ENCODE data around the gene RBMS1. TPM values are rescaled to one million over a fixed set of nuclear protein-coding genes. Genes with fewer than 3 reads are reported as not detected.

RBMS1 gene
- total RNA-seq, 1 experiment from 2014 or later = 86.6 TPM

DNA sequence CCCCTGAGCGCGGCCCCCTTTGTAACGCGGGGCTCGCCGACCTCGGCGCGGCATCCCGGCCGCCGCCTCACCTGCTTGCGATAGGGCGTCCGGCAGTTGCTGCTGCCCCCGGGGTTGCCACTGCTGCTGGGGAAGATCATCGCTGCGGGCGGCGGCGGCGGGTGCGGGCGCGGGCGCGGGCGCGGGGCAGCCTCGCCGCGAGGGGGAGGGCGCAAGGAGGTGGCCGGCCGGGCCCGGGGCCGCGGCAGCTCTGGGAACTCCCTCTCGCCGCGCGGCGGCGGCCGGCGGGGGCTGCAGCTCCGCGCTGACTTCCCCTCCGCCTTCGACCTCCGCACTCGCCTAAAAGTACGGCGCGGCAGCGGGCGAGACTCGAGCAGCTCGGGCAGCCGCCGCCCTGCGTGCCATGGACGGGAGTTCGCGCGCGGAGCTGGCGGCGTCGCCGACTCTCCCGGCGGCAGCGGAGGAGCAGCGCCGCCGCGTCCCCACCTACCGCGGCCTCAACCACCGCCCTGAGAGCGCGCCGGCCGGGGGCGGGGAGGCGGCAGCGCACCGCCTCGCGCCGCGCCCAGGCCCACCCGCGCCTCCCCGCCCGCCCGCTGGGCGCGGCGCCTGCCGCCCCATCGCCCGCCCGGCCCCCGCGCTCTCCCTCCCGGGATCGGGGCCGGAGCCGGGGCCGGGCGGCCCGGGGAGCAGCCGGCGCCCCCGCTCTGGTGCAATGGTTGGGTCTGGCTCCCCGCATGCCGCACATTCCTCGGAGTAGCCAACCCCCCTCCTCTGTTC lies 86.0 kb downstream of the RBMS1 start:
- peak; percentile 52 to 60 for DNase-seq
- Histone ChIP-seq H3K9me3 (replicated peaks) (no peaks in the 10 kb centered on the region), H3K4me3 (peak overlapping the region; percentile 98), H3K36me3 (no peaks in the 10 kb centered on the region), H3K4me1 (peaks cover 28% of the 10 kb centered on the region), H3K27me3 (no peaks in the 10 kb centered on the region), H3K27ac (peak overlapping the region; percentile 93)

DNA sequence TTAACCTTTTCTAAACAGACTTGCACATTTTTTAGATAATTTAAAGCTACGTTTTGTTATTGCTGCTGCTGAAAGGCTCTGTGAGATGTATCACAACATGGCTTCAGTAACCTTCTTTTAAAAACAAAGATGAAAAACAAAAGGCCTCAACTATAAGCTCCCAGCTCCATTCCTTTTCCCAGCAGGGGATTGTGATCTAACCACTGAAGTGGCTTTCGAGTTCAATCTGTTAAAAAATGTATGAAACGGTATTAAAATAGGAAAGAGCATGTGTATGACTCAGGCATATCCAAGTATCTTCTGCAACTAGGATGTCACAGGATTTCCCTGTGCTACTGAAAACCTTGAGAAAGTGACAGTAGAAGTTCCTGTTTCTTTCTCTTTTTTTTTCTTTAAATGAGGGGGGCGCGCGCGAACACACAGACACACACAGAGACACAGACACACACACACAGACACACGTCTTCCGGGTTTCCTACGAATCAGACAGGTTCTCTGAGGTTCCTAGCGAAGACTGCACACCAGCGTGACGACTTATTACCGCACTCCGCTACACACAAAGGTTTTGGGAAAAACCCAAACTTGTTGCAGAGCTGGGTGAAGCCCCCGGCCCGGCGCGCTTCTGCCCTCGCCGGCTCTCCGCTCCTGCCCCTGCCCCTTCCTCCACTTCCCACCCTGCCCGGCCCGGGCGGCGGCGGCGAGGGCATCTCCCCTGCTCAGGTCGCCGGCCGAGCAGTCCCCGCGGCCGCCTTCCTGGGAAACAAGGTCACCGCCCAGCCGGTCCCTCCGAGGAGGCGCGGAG lies 86.8 kb downstream of the RBMS1 start:
- H3K36me3 ChIP-seq = no peaks in the 10 kb centered on the region
- DNase-seq = peak; percentile 62 to 76
- peak overlapping the region; percentile 98 for H3K4me3 ChIP-seq
- H3K27me3 ChIP-seq = no peaks in the 10 kb centered on the region
- no peaks in the 10 kb centered on the region for H3K9me3 ChIP-seq (replicated peaks)
- H3K4me1 ChIP-seq = peaks cover 35% of the 10 kb centered on the region
- peak overlapping the region; percentile 93 for H3K27ac ChIP-seq

DNA sequence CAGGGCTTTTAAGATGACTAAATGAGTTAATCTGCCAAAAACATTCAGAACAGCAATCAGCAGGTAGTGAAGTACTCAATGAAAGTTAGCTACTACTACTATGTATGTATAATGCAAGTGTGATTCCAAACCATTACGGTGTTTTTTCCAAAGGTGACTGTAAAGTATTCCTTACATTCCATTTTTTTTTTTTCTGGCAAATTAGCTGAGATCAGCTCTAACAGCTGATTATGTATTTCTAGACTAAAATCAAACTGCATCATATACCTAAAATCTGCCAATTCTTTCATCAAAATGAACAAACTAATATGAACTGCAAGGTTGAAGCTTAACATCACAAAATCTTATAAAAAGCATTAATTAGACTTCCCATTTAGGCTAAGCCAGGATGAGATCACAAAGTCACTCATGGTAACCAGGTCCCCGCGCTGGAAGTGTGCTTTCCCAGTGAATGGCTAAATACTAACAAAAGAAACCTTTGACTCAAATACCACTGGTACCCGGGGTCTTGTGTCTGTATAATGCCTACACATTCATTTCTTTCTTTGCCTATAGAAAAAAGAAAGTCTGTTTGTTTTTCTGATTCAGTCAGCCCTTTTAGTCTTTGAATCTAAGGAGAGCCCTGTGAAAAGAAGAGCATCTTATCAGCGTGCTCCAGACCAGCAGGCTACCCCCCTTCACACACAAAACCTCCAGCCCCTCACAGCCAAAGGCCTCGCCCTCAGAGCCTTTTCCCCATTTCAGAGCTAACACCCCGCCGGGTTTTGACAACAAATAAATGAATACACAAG lies 88.3 kb downstream of the RBMS1 start:
- Histone ChIP-seq H3K9me3 (replicated peaks) (no peaks in the 10 kb centered on the region), H3K4me1 (peaks cover 49% of the 10 kb centered on the region), H3K27me3 (no peaks in the 10 kb centered on the region), H3K36me3 (no peaks in the 10 kb centered on the region), H3K27ac (peak overlapping the region; percentile 93), H3K4me3 (peak overlapping the region; percentile 98)
- DNase-seq = peak; percentile 12 to 45

DNA sequence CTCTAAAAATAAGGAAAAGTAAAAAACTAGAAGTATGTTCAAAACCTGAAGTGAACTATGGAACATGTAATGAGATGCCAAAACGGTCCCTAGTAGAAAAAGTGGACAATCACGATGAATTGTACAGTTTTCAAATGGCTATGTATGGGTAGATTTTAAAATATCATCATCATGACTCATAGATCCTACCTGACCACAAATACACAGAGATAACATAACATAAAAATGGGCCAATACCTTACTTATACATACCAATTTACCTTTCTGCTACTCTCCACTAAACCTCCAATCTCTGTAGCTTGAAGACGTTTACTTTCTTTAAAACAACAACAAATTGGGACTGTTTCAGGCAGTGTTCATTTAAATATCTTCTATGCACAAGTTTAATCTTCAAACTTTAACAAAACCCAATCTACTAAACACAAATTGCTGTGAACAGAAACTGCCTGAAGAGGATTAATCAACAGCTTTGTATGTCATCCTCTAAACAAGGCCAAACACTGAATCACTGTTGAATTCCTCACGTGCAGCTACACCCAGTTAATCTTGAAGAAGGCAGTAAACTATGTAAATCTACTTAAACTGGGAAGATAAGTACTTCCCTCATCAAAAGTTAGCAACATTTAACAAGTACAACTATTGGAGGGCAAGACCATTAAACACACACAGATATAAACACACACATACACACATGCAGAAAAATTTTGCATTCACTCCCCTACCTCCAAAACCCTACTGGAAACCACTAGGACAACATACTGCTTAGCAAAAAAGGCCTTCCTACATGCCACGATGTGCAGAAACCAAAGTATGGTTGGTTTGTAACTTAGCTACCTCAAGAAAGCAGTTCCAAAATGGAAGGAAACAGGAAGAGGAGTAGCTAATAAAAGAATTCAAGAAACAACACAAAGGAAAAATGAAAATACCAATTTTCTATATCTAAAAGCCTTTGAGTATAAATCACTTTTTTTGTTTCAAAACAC lies 90.3 kb downstream of the RBMS1 start:
- Histone ChIP-seq H3K27me3 (no peaks in the 10 kb centered on the region), H3K36me3 (no peaks in the 10 kb centered on the region), H3K9me3 (replicated peaks) (no peaks in the 10 kb centered on the region), H3K4me3 (no peak overlapping the region), H3K27ac (peak overlapping the region; percentile 45; the same call in 1 of the 2 replicates), H3K4me1 (peaks cover 48% of the 10 kb centered on the region)
- no peak for DNase-seq

DNA sequence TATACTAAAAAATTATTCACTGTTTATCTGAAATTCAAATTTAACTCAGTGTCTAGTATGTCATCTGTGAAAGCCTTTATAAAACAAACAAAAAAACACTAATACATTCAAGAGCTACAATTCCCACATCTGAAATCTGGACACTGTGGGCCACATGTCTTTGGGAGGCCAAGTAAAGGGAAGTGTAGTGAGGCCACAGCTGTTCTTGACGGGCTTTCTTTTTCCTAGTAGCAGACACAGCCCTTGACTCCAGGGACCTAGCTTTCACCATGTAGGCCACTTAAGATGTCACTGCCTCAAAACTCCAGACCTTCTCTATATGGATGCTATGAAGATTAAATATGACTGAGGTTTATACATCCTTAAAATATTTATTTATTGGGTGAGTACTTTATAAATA lies 91.1 kb downstream of the RBMS1 start:
- Histone ChIP-seq H3K27me3 (no peaks in the 10 kb centered on the region), H3K36me3 (no peaks in the 10 kb centered on the region), H3K4me3 (no peak overlapping the region), H3K4me1 (peaks cover 49% of the 10 kb centered on the region), H3K9me3 (replicated peaks) (no peaks in the 10 kb centered on the region), H3K27ac (peak overlapping the region; percentile 45)
- DNase-seq = peak; percentile 39 to 66

DNA sequence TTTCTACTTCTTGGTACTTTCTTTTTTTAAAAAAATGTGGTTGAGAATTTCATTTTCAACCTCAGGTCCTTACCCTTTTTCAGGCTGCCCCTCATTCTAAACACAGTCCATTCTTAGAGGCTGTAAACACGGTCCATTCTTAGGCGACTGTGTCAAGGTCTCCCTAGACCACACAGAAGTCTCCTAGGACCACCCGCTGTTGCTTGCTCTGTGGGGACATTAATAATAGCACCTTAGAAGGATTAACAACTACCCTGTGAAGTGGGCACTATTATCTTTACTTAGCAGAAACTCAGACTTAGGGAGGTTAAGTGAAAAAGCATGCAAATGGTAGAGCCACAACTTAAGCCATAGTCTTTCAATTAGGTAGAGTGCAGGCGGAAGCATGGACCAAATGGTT lies 91.7 kb downstream of the RBMS1 start:
- Histone ChIP-seq H3K4me1 (peaks cover 52% of the 10 kb centered on the region), H3K4me3 (no peak overlapping the region), H3K27me3 (no peaks in the 10 kb centered on the region), H3K9me3 (replicated peaks) (no peaks in the 10 kb centered on the region), H3K36me3 (no peaks in the 10 kb centered on the region), H3K27ac (peak overlapping the region; percentile 45)
- DNase-seq = peak; percentile 73 to 82

DNA sequence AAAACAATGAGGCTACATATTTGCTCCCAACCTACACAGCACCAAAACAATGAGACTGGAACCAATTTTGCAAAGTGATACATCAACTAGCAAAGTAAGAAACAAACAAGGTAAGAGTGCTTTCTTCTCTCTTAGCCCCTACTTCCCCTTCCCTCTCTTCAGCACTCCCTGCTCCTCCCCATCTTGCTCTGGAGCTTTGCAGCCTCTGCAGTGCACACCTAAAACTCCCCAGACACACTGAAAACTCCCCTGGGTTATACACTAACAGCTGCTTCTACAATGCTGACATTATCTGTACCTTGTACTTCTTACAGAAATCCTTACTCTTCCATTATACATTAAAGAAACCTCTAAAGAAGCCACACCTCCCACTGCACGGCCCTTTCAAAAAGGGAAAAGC lies 93.7 kb downstream of the RBMS1 start:
- no peaks in the 10 kb centered on the region for H3K27me3 ChIP-seq
- H3K27ac ChIP-seq = no peak overlapping the region
- peak; percentile 9 to 42 for DNase-seq
- H3K36me3 ChIP-seq = peaks cover 2% of the 10 kb centered on the region; the same call in 1 of the 2 replicates
- peaks cover 45% of the 10 kb centered on the region for H3K4me1 ChIP-seq
- H3K9me3 ChIP-seq (replicated peaks) = no peaks in the 10 kb centered on the region
- no peak overlapping the region for H3K4me3 ChIP-seq

DNA sequence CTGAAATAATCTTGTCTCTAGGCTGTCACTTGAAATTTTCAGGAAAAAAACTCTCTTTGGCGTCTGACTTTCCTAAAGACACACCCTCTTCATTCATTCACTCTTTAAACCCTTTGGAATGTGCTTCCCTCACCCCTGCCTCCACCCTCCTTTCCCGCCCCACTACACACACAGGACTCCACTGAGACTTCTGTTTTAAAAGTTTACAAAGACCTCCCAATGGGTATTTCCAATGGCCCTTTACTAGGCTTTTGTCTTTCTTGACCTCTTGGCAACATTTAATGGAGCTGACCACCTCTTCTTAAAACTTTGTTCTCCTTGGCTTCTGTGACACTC lies 96.1 kb downstream of the RBMS1 start:
- peaks cover 2% of the 10 kb centered on the region; the same call in 1 of the 2 replicates for H3K36me3 ChIP-seq
- H3K4me1 ChIP-seq = peaks cover 38% of the 10 kb centered on the region
- H3K27ac ChIP-seq = no peak overlapping the region
- no peak overlapping the region for H3K4me3 ChIP-seq
- H3K9me3 ChIP-seq (replicated peaks) = no peaks in the 10 kb centered on the region
- DNase-seq = no peak
- no peaks in the 10 kb centered on the region for H3K27me3 ChIP-seq

DNA sequence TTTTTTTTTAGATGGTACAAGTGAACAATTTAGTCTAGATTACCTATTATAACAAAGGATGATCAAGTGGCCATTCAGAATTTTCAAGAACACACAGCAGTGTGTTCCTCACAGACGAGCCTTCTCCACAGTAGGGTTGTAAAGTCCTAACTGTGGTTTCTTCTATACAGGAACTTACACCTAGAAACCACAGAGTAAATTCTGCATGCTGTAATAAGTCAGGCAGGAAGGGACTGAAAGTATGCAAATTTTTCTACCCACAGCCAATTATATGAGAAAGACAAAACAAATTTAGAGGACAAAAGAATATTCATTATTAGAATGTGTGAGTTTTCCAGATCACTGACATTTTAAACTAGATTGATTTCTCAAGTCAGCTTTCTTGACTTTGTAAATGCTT lies 99.5 kb downstream of the RBMS1 start:
- H3K4me3 ChIP-seq = no peak overlapping the region
- DNase-seq = no peak
- H3K4me1 ChIP-seq = peaks cover 12% of the 10 kb centered on the region
- H3K27ac ChIP-seq = no peak overlapping the region
- H3K27me3 ChIP-seq = no peaks in the 10 kb centered on the region
- peaks cover 2% of the 10 kb centered on the region; the same call in 1 of the 2 replicates for H3K36me3 ChIP-seq
- H3K9me3 ChIP-seq (replicated peaks) = no peaks in the 10 kb centered on the region

DNA sequence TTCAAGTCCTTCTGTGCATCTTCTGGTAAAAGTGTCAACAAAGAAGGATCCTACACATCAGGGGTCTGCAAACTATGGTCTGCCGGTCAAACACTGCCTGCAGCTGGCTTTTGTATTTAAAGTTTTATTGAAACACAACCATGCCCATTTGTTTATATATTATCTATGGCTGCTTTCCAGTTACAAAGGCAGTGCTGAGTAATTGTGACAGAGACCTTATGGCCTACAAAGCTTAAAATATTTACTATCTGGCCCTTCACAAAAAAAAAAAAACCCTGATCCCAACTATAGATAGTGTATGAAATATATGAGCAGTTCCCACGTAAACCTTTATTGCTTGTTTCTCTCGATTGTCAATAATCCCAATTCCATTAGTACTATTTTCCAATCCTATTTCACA lies 101.4 kb downstream of the RBMS1 start:
- no peaks in the 10 kb centered on the region for H3K9me3 ChIP-seq (replicated peaks)
- peaks cover 8% of the 10 kb centered on the region for H3K4me1 ChIP-seq
- H3K4me3 ChIP-seq = no peak overlapping the region
- peaks cover 2% of the 10 kb centered on the region; the same call in 1 of the 2 replicates for H3K36me3 ChIP-seq
- no peaks in the 10 kb centered on the region for H3K27me3 ChIP-seq
- no peak overlapping the region for H3K27ac ChIP-seq
- no peak for DNase-seq

DNA sequence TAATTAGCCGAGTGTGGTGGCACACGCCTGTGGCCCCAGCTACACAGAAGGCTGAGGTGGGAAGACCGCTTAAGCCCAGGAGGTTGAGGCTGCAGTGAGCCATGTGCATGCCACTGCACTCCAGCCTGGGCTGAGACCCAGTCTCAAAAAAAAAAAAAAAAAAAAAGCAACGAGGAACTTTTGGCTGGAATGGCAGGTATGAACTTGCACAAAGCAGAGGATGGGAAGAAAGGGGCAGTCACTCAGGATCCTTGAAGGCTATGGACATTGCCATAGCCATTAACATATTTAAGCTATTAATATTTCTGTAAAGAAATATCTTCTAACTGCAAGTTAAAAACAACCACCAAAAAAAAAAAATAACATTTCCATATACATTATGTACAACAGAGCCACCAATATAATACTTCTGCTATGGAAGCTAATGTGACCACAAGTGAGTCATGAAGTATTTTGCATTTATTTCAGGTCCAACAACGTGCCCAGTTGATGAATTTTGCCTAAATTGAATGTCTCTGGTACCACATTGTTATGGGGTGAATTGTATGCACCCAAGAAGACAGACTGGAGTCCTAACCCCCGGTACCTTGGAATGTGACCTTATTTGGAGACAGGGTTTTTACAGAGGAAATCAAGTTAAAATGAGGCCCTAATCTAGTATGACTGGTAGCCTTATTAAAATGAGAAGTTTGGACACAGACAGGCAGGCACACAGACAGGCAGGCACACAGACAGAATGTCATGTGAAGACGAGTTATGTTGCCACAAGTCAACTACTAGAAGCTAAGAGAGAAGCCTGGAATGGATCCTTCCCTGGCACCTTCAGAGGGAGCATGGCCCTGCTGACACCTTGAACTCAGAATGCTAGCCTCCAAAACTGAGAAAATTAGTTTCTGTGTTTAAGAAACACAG lies 102.8 kb downstream of the RBMS1 start:
- Histone ChIP-seq H3K36me3 (peaks cover under 1% of the 10 kb centered on the region; the same call in 1 of the 2 replicates), H3K4me1 (peaks cover 8% of the 10 kb centered on the region; the same call in 1 of the 2 replicates), H3K4me3 (no peak overlapping the region), H3K9me3 (replicated peaks) (no peaks in the 10 kb centered on the region), H3K27me3 (no peaks in the 10 kb centered on the region), H3K27ac (no peak overlapping the region)
- DNase-seq = no peak

DNA sequence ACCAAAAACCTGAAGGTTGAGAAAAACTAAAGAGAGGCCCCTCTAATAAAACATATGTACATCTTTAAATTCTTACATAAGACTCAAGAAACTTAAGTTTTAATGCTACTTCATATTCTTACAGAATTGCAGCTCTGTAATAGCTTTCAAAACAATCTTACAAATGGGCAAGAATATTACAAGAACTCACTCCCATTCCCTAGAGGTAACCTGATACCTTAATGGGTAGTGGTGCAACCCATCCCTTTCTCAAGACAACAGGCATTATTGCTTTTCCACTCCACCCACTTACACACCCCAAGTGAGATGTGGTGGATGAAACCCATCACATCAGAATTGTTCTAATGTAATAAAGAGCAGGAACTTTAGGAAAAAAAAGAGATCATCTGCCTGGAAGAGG lies 103.7 kb downstream of the RBMS1 start:
- Histone ChIP-seq H3K27me3 (no peaks in the 10 kb centered on the region), H3K27ac (no peak overlapping the region), H3K4me1 (peaks cover 8% of the 10 kb centered on the region; the same call in 1 of the 2 replicates), H3K4me3 (no peak overlapping the region), H3K9me3 (replicated peaks) (no peaks in the 10 kb centered on the region), H3K36me3 (no peaks in the 10 kb centered on the region)
- no peak for DNase-seq
